PFSK-1 (cell line): Measurements from ENCODE around the gene APOBEC2.

Source experiments
- FOXP2 ChIP-seq: optimal IDR thresholded peaks from 2 replicates; pipeline ENCODE3; 2011; ENCODE audit warnings: borderline replicate concordance, control low read depth, inconsistent platforms; ENCODE audit not compliant: insufficient read depth; ENCODE audit errors: extremely low read length, extremely low read depth
- POLR2AphosphoS5 ChIP-seq: IDR thresholded peaks from 2 replicates; pipeline ENCODE4 v1.6.1; 2012; ENCODE audit warnings: low read depth, mild to moderate bottlenecking, control low read depth, low read length, moderate library complexity
- REST ChIP-seq, 2 experiments: IDR thresholded peaks; 2 replicates each; pipeline versions ENCODE4 v1.6.1 to v1.8.0; 2011 to 2012; ENCODE audit warnings: low read depth in 2 of 2, low read length in 2 of 2, control low read depth in 1 of 2, inconsistent platforms in 1 of 2, mild to moderate bottlenecking in 1 of 2, moderate library complexity in 1 of 2; ENCODE audit not compliant: insufficient read depth in 1 of 2
- SIN3A ChIP-seq: IDR thresholded peaks from 2 replicates; pipeline ENCODE4 v1.6.1; 2012; ENCODE audit warnings: mild to moderate bottlenecking, low read length, moderate library complexity, borderline replicate concordance; ENCODE audit not compliant: insufficient read depth
- TAF1 ChIP-seq: IDR thresholded peaks from 2 replicates; pipeline ENCODE4 v1.6.1; 2012; ENCODE audit warnings: low read length, control low read depth, borderline replicate concordance; ENCODE audit not compliant: insufficient read depth

GRCh38 chr6:41054511-41054910, 1.5 kb downstream of the APOBEC2 start:
- TF ChIP-seq POLR2AphosphoS5 (no peak), TAF1 (no peak), REST (IDR thresholded peaks at IDR 0.05; ENCODE audit: insufficient read depth in 1 of 2, low read depth in 2 of 2, low read length in 2 of 2) (no peak), FOXP2 (no peak), SIN3A (no peak)
